OCI-LY7 (cell line): ENCODE measurements around the gene KRT17. TPM values are rescaled to one million over a fixed set of nuclear protein-coding genes. Genes with fewer than 3 reads are reported as not detected.

Experiments used
- BruUV-seq: library from RNA; stranded (reverse); fragments of 400-500 nt; replicated peaks from 2 replicates; lab custom pipeline; 2021; lab: Mats Ljungman, UMichigan
- CTCF ChIA-PET: fragments of 300-600 bp; sonication (Branson Sonifier 250); formaldehyde crosslinking; loops from one replicate; lab custom pipeline; 2022; ENCODE audit warnings: antibody characterized with exemption; ENCODE audit not compliant: unreplicated experiment; lab: Charles Lee
- POLR2A ChIA-PET: fragments of 300-600 bp; sonication (Branson Sonifier 250); formaldehyde crosslinking; loops from one replicate; lab custom pipeline; 2022; ENCODE audit warnings: antibody characterized with exemption; lab: Charles Lee
- DNase-seq: peaks from one replicate; pipeline ENCODE4 v3.0.0-alpha.2; 2015; ENCODE audit warnings: low spot score
- H2AFZ ChIP-seq: fragments of 200-600 bp; sonication (generic), shearing (Covaris generic); 2 replicates; pipeline ENCODE4 v1.6.1; 2014; ENCODE audit warnings: mild to moderate bottlenecking, antibody characterized with exemption, low read length, moderate library complexity
- H3K27ac ChIP-seq: fragments of 200-600 bp; sonication (generic); 2 replicates; pipeline ENCODE4 v1.5.1; 2014; ENCODE audit warnings: mixed run types, low read depth, mild to moderate bottlenecking, moderate library complexity, low read length, inconsistent platforms; ENCODE audit not compliant: poor library complexity, severe bottlenecking
- H3K36me3 ChIP-seq: fragments of 200-600 bp; sonication (generic); 2 replicates; pipeline ENCODE4 v1.6.1; 2014; ENCODE audit warnings: mild to moderate bottlenecking, antibody characterized with exemption, low read length, moderate library complexity, mixed read lengths; ENCODE audit not compliant: insufficient read depth
- H3K4me1 ChIP-seq: fragments of 200-600 bp; sonication (generic); 2 replicates; pipeline ENCODE4 v1.5.1; 2014; ENCODE audit warnings: mild to moderate bottlenecking, low read length; ENCODE audit not compliant: insufficient read depth, poor library complexity, severe bottlenecking
- H3K4me2 ChIP-seq: fragments of 200-600 bp; sonication (generic); 2 replicates; pipeline ENCODE4 v1.6.1; 2014; ENCODE audit warnings: mild to moderate bottlenecking, low read length
- H3K4me3 ChIP-seq: fragments of 200-600 bp; sonication (generic); 2 replicates; pipeline ENCODE4 v1.5.1; 2014; ENCODE audit warnings: mild to moderate bottlenecking, low read depth, low read length; ENCODE audit not compliant: poor library complexity, severe bottlenecking
- H3K79me2 ChIP-seq: fragments of 200-600 bp; sonication (generic); 2 replicates; pipeline ENCODE4 v1.6.1; 2016; ENCODE audit warnings: low read depth, mild to moderate bottlenecking, low read length, moderate library complexity, mixed read lengths; ENCODE audit not compliant: insufficient read depth
- H3K9me2 ChIP-seq: fragments of 200-600 bp; sonication (generic); 2 replicates; pipeline ENCODE4 v1.6.1; 2016; ENCODE audit warnings: mild to moderate bottlenecking, low read length, mixed read lengths; ENCODE audit not compliant: insufficient read depth
- H3K9me3 ChIP-seq: fragments of 200-600 bp; sonication (generic); 2 replicates; pipeline ENCODE4 v1.6.1; 2014; ENCODE audit warnings: mild to moderate bottlenecking, mixed run types, low read length, mixed read lengths
- H4K20me1 ChIP-seq: fragments of 200-600 bp; sonication (generic); 2 replicates; pipeline ENCODE4 v1.6.1; 2014; ENCODE audit warnings: mild to moderate bottlenecking, antibody characterized with exemption, low read length, moderate library complexity, mixed read lengths; ENCODE audit not compliant: insufficient read depth
- EZH2phosphoT487 ChIP-seq: fragments of 200-600 bp; sonication (generic); IDR thresholded peaks from 2 replicates; pipeline ENCODE4 v1.6.1; 2018; ENCODE audit warnings: low read depth, borderline replicate concordance, mild to moderate bottlenecking, mixed run types, antibody characterized with exemption, low read length, moderate library complexity, mixed read lengths
- intact Hi-C: fragments of 100-400 bp; cut with micrococcal nuclease; formaldehyde crosslinking; loops from one replicate; pipeline ENCODE4 v1.10.0; 2022; ENCODE audit not compliant: unreplicated experiment
- total RNA-seq, 2 experiments: library from RNA; depleted of rRNA in 1 of 2; stranded (reverse); fragments of >200 nt in 1 of 2; shearing (Covaris generic) in 1 of 2; gene quantifications; 2 replicates each; pipeline ENCODE4 v1.2.3, GENCODE V29; 2014 to 2022
- TF ChIP-seq, protein P1 (sequence below): fragments of 200-600 bp; sonication (generic); conservative IDR thresholded peaks from 2 replicates; pipeline ENCODE4 v1.5.1; 2014; ENCODE audit warnings: mild to moderate bottlenecking, antibody characterized with exemption, low read length, moderate library complexity, mixed read lengths

KRT17 gene
- total RNA-seq, 2 experiments from 2014 or later = 2.1 TPM; not detected in 1

DNA sequence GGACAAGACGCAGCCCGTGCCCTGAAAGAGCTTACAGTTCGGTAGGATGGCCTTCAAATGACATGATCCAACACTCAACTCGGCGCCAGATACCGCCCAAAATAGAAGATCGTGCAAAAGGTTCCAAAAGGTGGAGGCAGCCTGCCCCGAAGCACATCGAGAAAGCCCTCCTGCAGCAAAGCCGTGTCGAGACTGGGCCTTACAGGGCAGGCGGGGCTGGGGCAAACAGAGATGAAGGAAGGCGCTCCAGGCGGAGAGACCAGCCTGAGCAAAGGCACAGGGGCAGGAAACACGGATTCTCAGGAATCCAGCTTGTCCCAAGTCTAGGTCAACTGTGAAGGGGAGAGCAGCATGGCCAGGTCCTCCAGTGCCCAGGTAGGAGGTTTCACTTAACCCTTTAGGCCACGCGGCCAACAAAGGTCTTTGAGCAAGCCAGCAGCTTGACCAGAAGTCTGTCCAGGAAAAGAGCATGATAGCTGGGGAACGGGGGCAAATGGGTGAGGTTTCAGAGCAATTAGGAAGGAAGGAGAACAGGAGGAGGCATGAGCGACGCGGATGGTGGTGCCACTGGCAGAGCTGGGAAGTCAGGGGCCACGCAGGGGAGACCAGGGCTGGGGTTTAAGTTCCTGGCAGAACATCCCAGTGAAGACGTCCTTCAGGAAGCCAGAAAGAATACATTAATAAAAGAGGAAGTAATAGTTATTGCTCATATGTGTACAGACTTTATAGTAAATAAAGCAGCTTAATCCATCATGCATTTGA is 43.1 kb upstream of the KRT17 start:
- POLR2A ChIA-PET = interaction anchor here (0.6 to 2.8 kb wide), 5 partner anchors 11 to 135 kb away, joined by 3 to 10 read pairs (median 3); no protein-coding TSS in a partner anchor
- Histone ChIP-seq H3K4me2 (peak overlapping the region; percentile 82), H3K36me3 (no peaks in the 10 kb centered on the region), H3K4me3 (peak overlapping the region; percentile 62), H2AFZ (peak overlapping the region; percentile 96), H3K9me3 (no peaks in the 10 kb centered on the region), H4K20me1 (no peaks in the 10 kb centered on the region), H3K79me2 (no peaks in the 10 kb centered on the region), H3K4me1 (peaks cover 31% of the 10 kb centered on the region), H3K27ac (no peak overlapping the region), H3K9me2 (no peaks in the 10 kb centered on the region)
- no peak for TF ChIP-seq EZH2phosphoT487
- TF ChIP-seq, protein P1, sequence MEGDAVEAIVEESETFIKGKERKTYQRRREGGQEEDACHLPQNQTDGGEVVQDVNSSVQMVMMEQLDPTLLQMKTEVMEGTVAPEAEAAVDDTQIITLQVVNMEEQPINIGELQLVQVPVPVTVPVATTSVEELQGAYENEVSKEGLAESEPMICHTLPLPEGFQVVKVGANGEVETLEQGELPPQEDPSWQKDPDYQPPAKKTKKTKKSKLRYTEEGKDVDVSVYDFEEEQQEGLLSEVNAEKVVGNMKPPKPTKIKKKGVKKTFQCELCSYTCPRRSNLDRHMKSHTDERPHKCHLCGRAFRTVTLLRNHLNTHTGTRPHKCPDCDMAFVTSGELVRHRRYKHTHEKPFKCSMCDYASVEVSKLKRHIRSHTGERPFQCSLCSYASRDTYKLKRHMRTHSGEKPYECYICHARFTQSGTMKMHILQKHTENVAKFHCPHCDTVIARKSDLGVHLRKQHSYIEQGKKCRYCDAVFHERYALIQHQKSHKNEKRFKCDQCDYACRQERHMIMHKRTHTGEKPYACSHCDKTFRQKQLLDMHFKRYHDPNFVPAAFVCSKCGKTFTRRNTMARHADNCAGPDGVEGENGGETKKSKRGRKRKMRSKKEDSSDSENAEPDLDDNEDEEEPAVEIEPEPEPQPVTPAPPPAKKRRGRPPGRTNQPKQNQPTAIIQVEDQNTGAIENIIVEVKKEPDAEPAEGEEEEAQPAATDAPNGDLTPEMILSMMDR = peak; percentile 55; the same call in 1 of the 2 replicates
- no peak for DNase-seq
- BruUV-seq = no TSS peak
- intact Hi-C loops = loop anchor here (1.0 to 10.0 kb wide), 2 partner anchors 21 to 343 kb away; partner anchors contain the start of gene EIF1
- CTCF ChIA-PET = interaction anchor here (0.9 to 1.3 kb wide), 3 partner anchors 11 to 21 kb away, joined by 3 to 5 read pairs (median 4); partner anchors contain the start of gene EIF1

DNA sequence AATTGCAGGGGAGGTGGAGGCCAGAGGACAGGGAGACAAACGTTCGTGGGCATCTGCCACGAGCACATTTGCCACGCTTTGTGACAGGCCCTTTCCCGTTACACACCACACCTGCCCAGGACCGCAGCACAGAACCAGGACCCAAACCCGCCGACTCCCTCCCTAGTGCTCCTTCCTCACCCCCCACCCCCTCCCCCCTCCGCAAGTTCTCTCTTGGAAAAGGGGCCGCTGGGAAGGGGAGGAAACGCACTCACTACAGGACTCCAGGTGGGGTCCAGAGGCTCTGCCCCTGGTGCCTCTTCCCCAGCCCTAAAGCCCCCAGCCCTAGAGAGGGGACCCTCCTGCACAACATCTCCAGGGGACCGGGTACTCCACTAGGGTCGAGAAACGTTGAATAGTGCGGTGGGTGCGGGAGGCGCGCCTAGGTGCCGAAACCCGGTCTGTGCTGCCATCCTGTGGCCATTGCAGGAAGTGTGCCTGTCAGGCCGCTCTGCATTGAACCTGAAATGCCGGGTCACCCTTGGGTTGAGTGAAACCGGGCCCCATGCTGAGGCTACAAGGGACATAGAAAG is 42.4 kb upstream of the KRT17 start:
- Histone ChIP-seq H2AFZ (peak overlapping the region; percentile 96), H3K79me2 (no peaks in the 10 kb centered on the region), H3K9me2 (no peaks in the 10 kb centered on the region), H3K27ac (peak overlapping the region; percentile 84), H3K4me2 (peak overlapping the region; percentile 82), H3K36me3 (no peaks in the 10 kb centered on the region), H3K4me3 (peak overlapping the region; percentile 62), H4K20me1 (no peaks in the 10 kb centered on the region), H3K9me3 (no peaks in the 10 kb centered on the region), H3K4me1 (peaks cover 31% of the 10 kb centered on the region)
- DNase-seq = peak; percentile 87
- CTCF ChIA-PET = interaction anchor here (0.9 to 2.3 kb wide), 3 partner anchors 11 to 22 kb away, joined by 3 to 20 read pairs (median 4); partner anchors contain the start of gene EIF1
- intact Hi-C loops = loop anchor here (1.0 to 10.0 kb wide), 3 partner anchors 18 to 342 kb away; partner anchors contain the start of gene EIF1
- POLR2A ChIA-PET = interaction anchor here (0.6 to 2.8 kb wide), 4 partner anchors 12 to 27 kb away, joined by 3 to 13 read pairs (median 6); partner anchors contain the start of gene EIF1
- TF ChIP-seq, protein P1 = peak; percentile 94
- no peak for TF ChIP-seq EZH2phosphoT487
- BruUV-seq = no TSS peak
